Neural cell (in vitro differentiated cells): ENCODE results near the gene DCTN1. TPM values are rescaled to one million over a fixed set of nuclear protein-coding genes. Genes with fewer than 3 reads are reported as not detected.

Experiments used
- H2AFZ ChIP-seq: fragments of 200-600, 300-800 bp; sonication (generic), shearing (Covaris generic); 2 replicates; pipeline ENCODE4 v1.6.0; 2014; ENCODE audit warnings: low read depth, mild to moderate bottlenecking, antibody characterized with exemption, low read length, moderate library complexity
- H3F3A ChIP-seq: fragments of 200-600 bp; shearing (Covaris generic); 2 replicates; pipeline ENCODE4 v1.6.1; 2016; ENCODE audit warnings: mild to moderate bottlenecking, moderate library complexity, mixed read lengths, antibody characterized with exemption, low read length; ENCODE audit not compliant: insufficient read depth, poor library complexity, severe bottlenecking
- H3K27ac ChIP-seq: fragments of 200-600, 300-800 bp; sonication (generic), shearing (Covaris generic); 2 replicates; pipeline ENCODE4 v1.5.1; 2014; ENCODE audit warnings: mild to moderate bottlenecking, low read length, moderate library complexity
- H3K27me3 ChIP-seq: fragments of 300-800, 200-600 bp; sonication (generic), shearing (Covaris generic); 2 replicates; pipeline ENCODE4 v1.6.0; 2014; ENCODE audit warnings: mild to moderate bottlenecking, low read depth, low read length, moderate library complexity; ENCODE audit not compliant: insufficient read depth
- H3K36me3 ChIP-seq: fragments of 300-800, 200-600 bp; sonication (generic), shearing (Covaris generic); 2 replicates; pipeline ENCODE4 v1.5.1; 2014; ENCODE audit warnings: mild to moderate bottlenecking, antibody characterized with exemption, low read length, moderate library complexity; ENCODE audit not compliant: insufficient read depth
- H3K4me2 ChIP-seq: fragments of 300-800, 200-600 bp; sonication (generic), shearing (Covaris generic); 2 replicates; pipeline ENCODE4 v1.6.0; 2014; ENCODE audit warnings: mild to moderate bottlenecking, low read length
- H3K4me3 ChIP-seq: fragments of 300-800, 200-600 bp; sonication (generic), shearing (Covaris generic); 2 replicates; pipeline ENCODE4 v1.5.1; 2014; ENCODE audit warnings: mild to moderate bottlenecking, low read length, moderate library complexity
- H3K79me2 ChIP-seq: fragments of 200-600 bp; shearing (Covaris generic); replicated peaks from 2 replicates; pipeline ENCODE4 v1.6.0; 2014; ENCODE audit warnings: mild to moderate bottlenecking, low read length, moderate library complexity; ENCODE audit not compliant: insufficient read depth
- H3K9ac ChIP-seq: fragments of 300-800, 200-600 bp; sonication (generic), shearing (Covaris generic); 2 replicates; pipeline ENCODE4 v1.6.1; 2016; ENCODE audit warnings: mild to moderate bottlenecking, low read length, mixed read lengths
- H3K9me2 ChIP-seq: fragments of 200-600 bp; shearing (Covaris generic); 2 replicates; pipeline ENCODE4 v1.6.1; 2016; ENCODE audit warnings: mild to moderate bottlenecking, low read length, mixed read lengths; ENCODE audit not compliant: insufficient read depth
- H3K9me3 ChIP-seq: fragments of 200-600, 300-800 bp; sonication (generic), shearing (Covaris generic); 2 replicates; pipeline ENCODE4 v1.6.1; 2016; ENCODE audit warnings: mild to moderate bottlenecking, mixed run types, low read length, moderate library complexity, mixed read lengths
- H4K20me1 ChIP-seq: fragments of 200-600 bp; shearing (Covaris generic); 2 replicates; pipeline ENCODE4 v1.6.1; 2016; ENCODE audit warnings: mild to moderate bottlenecking, mixed run types; ENCODE audit not compliant: insufficient read depth
- EP300 ChIP-seq: fragments of 450-650 bp; conservative IDR thresholded peaks from 2 replicates; pipeline ENCODE4 v1.6.1; 2014; ENCODE audit warnings: antibody characterized with exemption, mild to moderate bottlenecking, moderate library complexity; ENCODE audit not compliant: poor library complexity, severe bottlenecking
- EZH2 ChIP-seq: fragments of 200-600, 300-800 bp; shearing (Covaris generic), sonication (generic); IDR thresholded peaks from 2 replicates; pipeline ENCODE4 v1.6.1; 2014; ENCODE audit warnings: antibody characterized with exemption, low read length, borderline replicate concordance, mild to moderate bottlenecking; ENCODE audit not compliant: insufficient read depth, poor library complexity, severe bottlenecking
- MXI1 ChIP-seq: fragments of 450-650 bp; conservative IDR thresholded peaks from 2 replicates; pipeline ENCODE4 v1.6.1; 2014; ENCODE audit warnings: antibody characterized with exemption, mild to moderate bottlenecking; ENCODE audit not compliant: poor library complexity, severe bottlenecking
- POLR2AphosphoS5 ChIP-seq: IDR thresholded peaks from 2 replicates; pipeline ENCODE4 v1.6.1; 2012
- RAD21 ChIP-seq: fragments of 450-650 bp; conservative IDR thresholded peaks from 2 replicates; pipeline ENCODE4 v1.6.1; 2014; ENCODE audit warnings: antibody characterized with exemption, mild to moderate bottlenecking, moderate library complexity
- SMC3 ChIP-seq: fragments of 450-650 bp; conservative IDR thresholded peaks from 2 replicates; pipeline ENCODE4 v1.6.1; 2014; ENCODE audit warnings: antibody characterized with exemption, mild to moderate bottlenecking, moderate library complexity; ENCODE audit not compliant: poor library complexity
- TAF1 ChIP-seq: IDR thresholded peaks from 2 replicates; pipeline ENCODE4 v1.6.1; 2012; ENCODE audit warnings: low read depth
- polyA plus RNA-seq: library from polyadenylated mRNA; depleted of rRNA; stranded (reverse); fragments of >200 nt; gene quantifications from 2 replicates; pipeline ENCODE4 v1.2.3, GENCODE V29; 2014
- TF ChIP-seq, protein P1 (sequence below): IDR thresholded peaks from 2 replicates; pipeline ENCODE4 v1.6.1; 2012; ENCODE audit warnings: borderline replicate concordance
- TF ChIP-seq, protein P2 (sequence below): fragments of 450-650 bp; IDR thresholded peaks from 2 replicates; pipeline ENCODE4 v1.5.1; 2014; ENCODE audit warnings: antibody characterized with exemption, mild to moderate bottlenecking, moderate library complexity; ENCODE audit not compliant: poor library complexity, severe bottlenecking

The DCTN1 gene
- polyA plus RNA-seq, 1 donor from 2014 or later, result 160 TPM

DNA sequence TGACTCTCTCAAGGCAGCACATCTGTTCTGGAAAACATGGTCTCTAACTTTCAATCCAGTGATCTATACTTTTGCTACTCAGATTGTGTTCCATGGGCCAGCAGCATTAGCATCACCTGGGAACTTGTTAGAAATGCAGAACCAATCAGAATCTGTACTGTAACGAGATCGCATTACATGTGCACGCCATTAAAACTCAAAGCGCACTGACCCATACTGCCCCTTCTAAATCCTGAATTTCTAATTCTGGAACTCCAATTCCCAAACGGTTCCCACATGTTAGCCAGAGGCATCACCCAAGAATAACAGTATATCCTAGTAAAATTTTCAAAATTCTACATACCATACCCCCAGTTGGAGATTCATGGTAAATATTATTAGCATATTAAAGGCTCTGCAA, 10.5 kb upstream of the DCTN1 start:
- peaks cover 59% of the 10 kb centered on the region for H3K79me2 ChIP-seq
- no peak overlapping the region for H2AFZ ChIP-seq
- peak overlapping the region; percentile 95 for H3K4me2 ChIP-seq
- H3K27ac ChIP-seq, result no peak overlapping the region
- no peak for TF ChIP-seq SMC3
- no peaks in the 10 kb centered on the region for H3K36me3 ChIP-seq
- H3K4me3 ChIP-seq, result peak overlapping the region; percentile 84
- H3K9me2 ChIP-seq, result no peaks in the 10 kb centered on the region
- H3K9me3 ChIP-seq, result no peaks in the 10 kb centered on the region
- no peaks in the 10 kb centered on the region for H4K20me1 ChIP-seq
- H3K27me3 ChIP-seq, result no peaks in the 10 kb centered on the region
- peak overlapping the region; percentile 78 for H3K9ac ChIP-seq
- no peaks in the 10 kb centered on the region for H3F3A ChIP-seq

DNA sequence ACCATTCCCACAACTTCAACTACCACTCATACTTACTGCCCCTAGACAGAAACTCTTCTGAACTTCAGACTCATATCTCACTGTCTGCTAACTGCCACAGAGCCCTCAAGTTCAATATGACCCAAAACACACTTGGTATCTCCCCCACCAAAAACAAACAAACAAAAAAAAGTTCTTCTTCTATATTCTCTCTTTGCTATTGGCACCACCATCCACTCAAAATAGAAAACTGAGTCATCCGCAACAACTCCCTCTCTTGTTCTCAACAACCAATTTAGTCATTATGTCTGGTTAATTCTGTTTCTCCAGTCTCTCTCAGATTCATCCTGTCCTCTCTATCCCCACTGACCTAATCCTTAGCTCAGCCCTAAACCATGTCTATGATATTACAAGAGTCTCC, 7.2 kb upstream of the DCTN1 start:
- TF ChIP-seq EP300 (no peak), RAD21 (no peak), MXI1 (no peak), EZH2 (no peak), POLR2AphosphoS5 (no peak), TAF1 (no peak), SMC3 (no peak)
- TF ChIP-seq, protein P1, sequence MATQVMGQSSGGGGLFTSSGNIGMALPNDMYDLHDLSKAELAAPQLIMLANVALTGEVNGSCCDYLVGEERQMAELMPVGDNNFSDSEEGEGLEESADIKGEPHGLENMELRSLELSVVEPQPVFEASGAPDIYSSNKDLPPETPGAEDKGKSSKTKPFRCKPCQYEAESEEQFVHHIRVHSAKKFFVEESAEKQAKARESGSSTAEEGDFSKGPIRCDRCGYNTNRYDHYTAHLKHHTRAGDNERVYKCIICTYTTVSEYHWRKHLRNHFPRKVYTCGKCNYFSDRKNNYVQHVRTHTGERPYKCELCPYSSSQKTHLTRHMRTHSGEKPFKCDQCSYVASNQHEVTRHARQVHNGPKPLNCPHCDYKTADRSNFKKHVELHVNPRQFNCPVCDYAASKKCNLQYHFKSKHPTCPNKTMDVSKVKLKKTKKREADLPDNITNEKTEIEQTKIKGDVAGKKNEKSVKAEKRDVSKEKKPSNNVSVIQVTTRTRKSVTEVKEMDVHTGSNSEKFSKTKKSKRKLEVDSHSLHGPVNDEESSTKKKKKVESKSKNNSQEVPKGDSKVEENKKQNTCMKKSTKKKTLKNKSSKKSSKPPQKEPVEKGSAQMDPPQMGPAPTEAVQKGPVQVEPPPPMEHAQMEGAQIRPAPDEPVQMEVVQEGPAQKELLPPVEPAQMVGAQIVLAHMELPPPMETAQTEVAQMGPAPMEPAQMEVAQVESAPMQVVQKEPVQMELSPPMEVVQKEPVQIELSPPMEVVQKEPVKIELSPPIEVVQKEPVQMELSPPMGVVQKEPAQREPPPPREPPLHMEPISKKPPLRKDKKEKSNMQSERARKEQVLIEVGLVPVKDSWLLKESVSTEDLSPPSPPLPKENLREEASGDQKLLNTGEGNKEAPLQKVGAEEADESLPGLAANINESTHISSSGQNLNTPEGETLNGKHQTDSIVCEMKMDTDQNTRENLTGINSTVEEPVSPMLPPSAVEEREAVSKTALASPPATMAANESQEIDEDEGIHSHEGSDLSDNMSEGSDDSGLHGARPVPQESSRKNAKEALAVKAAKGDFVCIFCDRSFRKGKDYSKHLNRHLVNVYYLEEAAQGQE, result no peak
- no peaks in the 10 kb centered on the region for H4K20me1 ChIP-seq

DNA sequence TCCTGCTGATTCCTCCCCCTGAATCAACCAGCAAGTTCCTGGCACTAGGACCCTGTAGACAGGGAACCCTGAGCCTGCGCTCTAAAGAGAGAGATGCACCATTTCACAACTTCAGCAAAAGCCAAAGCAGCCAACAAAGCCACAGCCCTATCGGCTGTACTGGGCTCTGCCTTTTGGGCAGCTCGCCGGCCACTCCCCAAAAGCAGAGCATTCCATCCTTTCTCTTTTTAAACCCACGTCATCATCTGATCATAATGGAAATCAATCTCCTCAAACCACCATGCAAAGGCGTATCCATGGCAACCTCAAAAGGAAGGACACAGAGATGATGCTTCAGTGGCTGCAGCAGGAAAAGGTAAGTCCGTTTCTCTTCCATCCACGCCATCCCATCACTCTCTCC, 5.3 kb upstream of the DCTN1 start:
- Histone ChIP-seq H3K27me3 (no peaks in the 10 kb centered on the region), H3F3A (no peaks in the 10 kb centered on the region), H2AFZ (peak overlapping the region; percentile 52), H3K4me2 (peak overlapping the region; percentile 89), H3K36me3 (no peaks in the 10 kb centered on the region), H3K9me3 (no peaks in the 10 kb centered on the region), H3K9me2 (no peaks in the 10 kb centered on the region), H3K9ac (peak overlapping the region; percentile 75), H3K27ac (peak overlapping the region; percentile 94), H3K4me3 (peak overlapping the region; percentile 84), H4K20me1 (no peaks in the 10 kb centered on the region), H3K79me2 (peaks cover 93% of the 10 kb centered on the region)
- TF ChIP-seq MXI1, result peak; percentile 60
- TF ChIP-seq SMC3, result peak; percentile 31
- TF ChIP-seq EZH2, result no peak
- no peak for TF ChIP-seq EP300
- TF ChIP-seq, protein P1, result peak; percentile 81
- peak; percentile 30 for TF ChIP-seq TAF1
- TF ChIP-seq RAD21, result no peak
- peak; percentile 73 for TF ChIP-seq POLR2AphosphoS5
- TF ChIP-seq, protein P2, sequence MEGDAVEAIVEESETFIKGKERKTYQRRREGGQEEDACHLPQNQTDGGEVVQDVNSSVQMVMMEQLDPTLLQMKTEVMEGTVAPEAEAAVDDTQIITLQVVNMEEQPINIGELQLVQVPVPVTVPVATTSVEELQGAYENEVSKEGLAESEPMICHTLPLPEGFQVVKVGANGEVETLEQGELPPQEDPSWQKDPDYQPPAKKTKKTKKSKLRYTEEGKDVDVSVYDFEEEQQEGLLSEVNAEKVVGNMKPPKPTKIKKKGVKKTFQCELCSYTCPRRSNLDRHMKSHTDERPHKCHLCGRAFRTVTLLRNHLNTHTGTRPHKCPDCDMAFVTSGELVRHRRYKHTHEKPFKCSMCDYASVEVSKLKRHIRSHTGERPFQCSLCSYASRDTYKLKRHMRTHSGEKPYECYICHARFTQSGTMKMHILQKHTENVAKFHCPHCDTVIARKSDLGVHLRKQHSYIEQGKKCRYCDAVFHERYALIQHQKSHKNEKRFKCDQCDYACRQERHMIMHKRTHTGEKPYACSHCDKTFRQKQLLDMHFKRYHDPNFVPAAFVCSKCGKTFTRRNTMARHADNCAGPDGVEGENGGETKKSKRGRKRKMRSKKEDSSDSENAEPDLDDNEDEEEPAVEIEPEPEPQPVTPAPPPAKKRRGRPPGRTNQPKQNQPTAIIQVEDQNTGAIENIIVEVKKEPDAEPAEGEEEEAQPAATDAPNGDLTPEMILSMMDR, result no peak

More for the DNA sequence above, 7.2 kb upstream of the DCTN1 start:
- no peaks in the 10 kb centered on the region for H3K36me3 ChIP-seq
- no peaks in the 10 kb centered on the region for H3F3A ChIP-seq
- no peaks in the 10 kb centered on the region for H3K9me2 ChIP-seq
- H3K79me2 ChIP-seq, result peaks cover 85% of the 10 kb centered on the region
- peak overlapping the region; percentile 9 for H3K4me2 ChIP-seq
- no peak overlapping the region for H2AFZ ChIP-seq
- H3K27me3 ChIP-seq, result no peaks in the 10 kb centered on the region
- H3K9ac ChIP-seq, result no peak overlapping the region
- H3K4me3 ChIP-seq, result peak overlapping the region; percentile 84
- H3K9me3 ChIP-seq, result no peaks in the 10 kb centered on the region
- peak overlapping the region; percentile 94 for H3K27ac ChIP-seq
